Measurements from ENCODE around the gene DAPK1. TPM values are rescaled to one million over a fixed set of nuclear protein-coding genes. Genes with fewer than 3 reads are reported as not detected.

The DAPK1 gene
- total and polyA plus RNA-seq, 8 donors = 9.0 to 88.7 (median 50.7) TPM

DNA sequence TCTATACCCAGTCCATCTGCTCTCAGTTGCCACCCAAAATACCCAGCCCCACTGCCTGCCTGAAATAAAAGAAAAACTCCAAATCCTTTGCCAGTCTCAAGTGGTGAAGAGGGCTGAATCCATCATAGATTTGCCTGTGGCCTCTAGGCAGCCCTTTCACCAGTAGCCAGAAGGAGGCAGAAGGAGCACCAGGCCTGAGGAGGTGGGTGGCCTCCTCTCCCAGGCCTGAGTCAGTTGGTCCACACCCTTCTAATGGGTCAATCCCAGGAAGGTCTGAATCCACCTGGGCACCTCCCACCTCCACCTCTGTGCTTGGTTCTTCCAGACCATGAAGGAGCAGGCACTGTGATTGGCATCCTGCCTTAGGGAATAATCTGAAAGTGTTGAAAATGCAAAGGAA lies 97.0 kb downstream of the DAPK1 start:
- no peak overlapping the region for H3K4me3 ChIP-seq
- no peaks in the 10 kb centered on the region for H3K27me3 ChIP-seq
- H3K36me3 ChIP-seq = no peaks in the 10 kb centered on the region
- peak overlapping the region in 3 of 5 donors; percentile 68 to 80 (median 80) for H3K27ac ChIP-seq
- H3K9me3 ChIP-seq = no peaks in the 10 kb centered on the region
- DNase-seq = peak; percentile 31 to 45
- H3K4me1 ChIP-seq = peaks cover 58 to 81% (median 75%) of the 10 kb centered on the region in 4 donors
- TF ChIP-seq, protein P1, sequence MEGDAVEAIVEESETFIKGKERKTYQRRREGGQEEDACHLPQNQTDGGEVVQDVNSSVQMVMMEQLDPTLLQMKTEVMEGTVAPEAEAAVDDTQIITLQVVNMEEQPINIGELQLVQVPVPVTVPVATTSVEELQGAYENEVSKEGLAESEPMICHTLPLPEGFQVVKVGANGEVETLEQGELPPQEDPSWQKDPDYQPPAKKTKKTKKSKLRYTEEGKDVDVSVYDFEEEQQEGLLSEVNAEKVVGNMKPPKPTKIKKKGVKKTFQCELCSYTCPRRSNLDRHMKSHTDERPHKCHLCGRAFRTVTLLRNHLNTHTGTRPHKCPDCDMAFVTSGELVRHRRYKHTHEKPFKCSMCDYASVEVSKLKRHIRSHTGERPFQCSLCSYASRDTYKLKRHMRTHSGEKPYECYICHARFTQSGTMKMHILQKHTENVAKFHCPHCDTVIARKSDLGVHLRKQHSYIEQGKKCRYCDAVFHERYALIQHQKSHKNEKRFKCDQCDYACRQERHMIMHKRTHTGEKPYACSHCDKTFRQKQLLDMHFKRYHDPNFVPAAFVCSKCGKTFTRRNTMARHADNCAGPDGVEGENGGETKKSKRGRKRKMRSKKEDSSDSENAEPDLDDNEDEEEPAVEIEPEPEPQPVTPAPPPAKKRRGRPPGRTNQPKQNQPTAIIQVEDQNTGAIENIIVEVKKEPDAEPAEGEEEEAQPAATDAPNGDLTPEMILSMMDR (IDR thresholded peaks at IDR 0.05) = no peak
- TF ChIP-seq POLR2AphosphoS5 (IDR thresholded peaks at IDR 0.05) = no peak
- TF ChIP-seq EP300 (IDR thresholded peaks at IDR 0.05) = no peak
- no peak for TF ChIP-seq POLR2A (IDR thresholded peaks at IDR 0.05)
- intact Hi-C loops (cut with DNase I; ENCODE audit: low total_unique reads) = no loop called here

DNA sequence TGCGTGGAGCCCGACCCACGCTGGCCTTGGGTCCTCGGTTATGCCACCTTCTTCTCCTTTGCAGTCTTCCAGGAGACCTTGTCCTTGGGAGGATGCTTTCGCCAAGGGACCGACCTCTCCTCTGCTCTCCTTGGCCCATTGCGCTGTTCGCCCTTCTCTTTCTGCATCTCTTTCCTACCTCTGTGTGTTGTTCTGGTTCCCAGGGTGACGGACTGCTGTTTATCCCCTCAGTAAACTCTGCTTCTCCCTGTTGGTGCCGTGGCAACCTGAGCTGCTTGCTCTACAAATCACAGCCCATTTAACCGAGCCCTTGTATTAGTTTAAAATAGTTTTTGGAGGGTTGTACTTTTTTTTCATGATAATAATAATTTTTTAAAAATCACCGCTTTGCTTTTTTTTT lies 97.9 kb downstream of the DAPK1 start:
- H3K27ac ChIP-seq = peak overlapping the region in 2 of 5 donors; percentile 68 to 80
- 62 to 73% (median 65%) methylated on average over 12 of the region's 12 CpGs for WGBS, 5 donors

DNA sequence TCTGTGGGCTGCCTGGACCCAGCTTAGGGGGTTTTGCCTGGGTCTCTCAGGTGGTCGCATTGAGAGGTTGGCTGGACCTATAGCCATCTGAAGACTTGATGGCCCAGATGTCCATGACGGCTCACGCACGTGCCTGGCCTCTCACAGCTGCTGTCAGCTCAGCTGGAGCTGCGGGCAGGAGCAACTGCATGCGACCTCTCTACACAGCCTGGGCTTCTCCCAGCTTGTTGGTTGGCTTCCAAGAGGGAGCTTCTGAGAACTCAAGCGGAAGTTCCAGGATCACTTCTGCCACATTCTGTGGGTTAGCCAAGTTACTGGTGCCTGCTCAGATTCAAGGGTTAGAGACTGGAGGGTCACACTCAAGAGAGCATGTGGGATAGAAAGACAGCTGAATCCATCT lies 99.2 kb downstream of the DAPK1 start:
- H3K4me3 ChIP-seq = no peak overlapping the region
- H3K27me3 ChIP-seq = no peaks in the 10 kb centered on the region
- peak; percentile 55 to 72 for DNase-seq
- intact Hi-C loops (cut with DNase I; ENCODE audit: low total_unique reads) = no loop called here
- H3K27ac ChIP-seq = peak overlapping the region in 4 of 5 donors; percentile 5 to 80 (median 46)
- peaks cover 72 to 100% (median 93%) of the 10 kb centered on the region in 4 donors for H3K4me1 ChIP-seq
- 36 to 55% (median 47%) methylated on average over 7 of the region's 7 CpGs for WGBS, 5 donors
- H3K9me3 ChIP-seq = no peaks in the 10 kb centered on the region
- H3K36me3 ChIP-seq = no peaks in the 10 kb centered on the region
- TF ChIP-seq POLR2AphosphoS5 (IDR thresholded peaks at IDR 0.05) (peak in 1 of 3 donors; percentile 41), POLR2A (IDR thresholded peaks at IDR 0.05) (no peak)

More for the DNA sequence above, 97.9 kb downstream of the DAPK1 start:
- Histone ChIP-seq H3K4me1 (peaks cover 67 to 90% (median 83%) of the 10 kb centered on the region in 4 donors), H3K27me3 (no peaks in the 10 kb centered on the region), H3K4me3 (no peak overlapping the region), H3K9me3 (no peaks in the 10 kb centered on the region), H3K36me3 (no peaks in the 10 kb centered on the region)
- DNase-seq = peak; percentile 35 to 92
- TF ChIP-seq POLR2AphosphoS5 (IDR thresholded peaks at IDR 0.05) (no peak), EP300 (IDR thresholded peaks at IDR 0.05) (no peak)
- intact Hi-C loops (cut with DNase I; ENCODE audit: low total_unique reads) = no loop called here

DNA sequence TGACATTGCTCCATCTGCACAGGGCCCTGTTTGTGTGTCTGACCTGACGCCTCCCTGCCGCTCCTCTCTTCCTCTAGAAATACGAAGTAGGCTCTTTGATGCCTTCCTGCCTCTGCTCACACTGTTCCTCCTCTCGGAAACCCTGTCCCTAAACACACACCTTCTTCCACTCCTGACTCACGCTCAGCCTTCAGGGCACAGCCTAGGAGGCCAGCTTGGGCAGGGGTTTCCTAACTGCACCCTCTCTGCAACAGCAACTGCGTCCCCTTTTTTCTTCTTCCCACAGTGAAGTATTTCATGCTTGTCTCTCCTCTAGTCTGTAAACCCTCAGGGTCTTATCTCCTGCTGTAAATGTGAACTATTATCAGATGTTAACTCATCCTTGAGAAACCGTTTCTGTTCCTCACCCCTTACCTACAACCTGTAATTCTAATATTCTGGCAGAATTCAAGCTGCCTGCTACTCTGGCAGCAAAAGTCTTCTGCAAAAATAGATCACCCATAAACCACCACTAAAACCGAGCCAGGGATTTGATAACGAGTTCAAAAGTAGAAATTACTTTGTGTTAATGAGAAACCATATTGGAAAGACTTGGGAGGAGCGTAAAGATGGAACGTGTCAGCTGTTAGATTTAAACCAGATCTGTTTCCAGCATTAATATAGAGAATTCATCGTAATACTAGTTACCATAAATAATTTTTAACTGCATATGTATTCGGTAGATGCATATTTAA lies 100.2 kb downstream of the DAPK1 start:
- peaks cover 65 to 94% (median 84%) of the 10 kb centered on the region in 4 donors for H3K4me1 ChIP-seq
- DNase-seq = no peak
- intact Hi-C loops (cut with DNase I; ENCODE audit: low total_unique reads) = no loop called here
- H3K4me3 ChIP-seq = no peak overlapping the region
- H3K27me3 ChIP-seq = no peaks in the 10 kb centered on the region
- H3K9me3 ChIP-seq = no peaks in the 10 kb centered on the region
- peak overlapping the region in 4 of 5 donors; percentile 5 to 80 (median 46) for H3K27ac ChIP-seq
- no peaks in the 10 kb centered on the region for H3K36me3 ChIP-seq
- TF ChIP-seq EP300 (IDR thresholded peaks at IDR 0.05) = no peak
- WGBS, 5 donors = 37 to 55% (median 41%) methylated on average over 13 of the region's 13 CpGs

DNA sequence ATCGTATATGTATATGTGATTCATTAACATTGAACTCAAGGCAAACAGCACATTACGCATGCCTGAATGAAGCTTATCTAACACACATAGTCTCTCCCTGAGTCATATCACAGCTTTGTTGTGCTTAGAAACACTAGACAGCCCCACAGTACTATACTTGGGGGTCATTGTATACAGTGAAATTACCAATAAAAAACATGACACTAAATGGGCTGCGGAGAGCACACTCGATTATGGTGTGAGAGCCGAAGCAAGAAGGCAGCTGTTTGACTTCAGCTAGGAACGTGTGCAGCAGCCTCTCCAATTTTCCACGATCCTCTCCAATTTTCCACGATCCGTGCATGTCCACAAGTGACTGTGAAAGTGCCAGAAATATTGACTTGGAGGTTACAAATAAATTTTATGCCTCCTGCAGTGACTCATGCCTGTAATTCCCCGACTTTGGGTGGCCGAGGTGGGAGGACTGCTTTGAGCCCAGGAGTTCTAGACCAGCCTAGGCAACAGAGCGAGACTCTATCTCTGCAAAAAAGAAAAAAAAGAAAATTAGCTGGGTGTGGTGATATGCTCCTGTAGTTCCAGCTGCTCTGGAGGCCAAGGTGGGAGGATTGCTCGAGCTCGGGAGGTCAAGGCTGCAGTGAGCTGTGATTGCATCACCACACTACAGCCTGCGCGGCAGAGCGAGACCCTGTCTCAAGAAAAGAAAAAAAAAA lies 102.4 kb downstream of the DAPK1 start:
- Histone ChIP-seq H3K4me3 (no peak overlapping the region), H3K4me1 (peaks cover 54 to 83% (median 66%) of the 10 kb centered on the region in 4 donors), H3K36me3 (peaks cover 0 to 4% (median 4%) of the 10 kb centered on the region in 4 donors), H3K27ac (peak overlapping the region in 4 of 5 donors; percentile 40 to 68 (median 56)), H3K27me3 (no peaks in the 10 kb centered on the region), H3K9me3 (no peaks in the 10 kb centered on the region)
- DNase-seq = peak in 1 of 2 donors; percentile 87
- intact Hi-C loops (cut with DNase I; ENCODE audit: low total_unique reads) = no loop called here
- TF ChIP-seq POLR2AphosphoS5 (IDR thresholded peaks at IDR 0.05) (peak in 1 of 3 donors; percentile 53), POLR2A (IDR thresholded peaks at IDR 0.05) (no peak), EP300 (IDR thresholded peaks at IDR 0.05) (no peak)
- TF ChIP-seq, protein P1 (IDR thresholded peaks at IDR 0.05) = no peak
- WGBS, 5 donors = 38 to 50% (median 40%) methylated on average over 17 of the region's 17 CpGs

Measured in stomach (tissue), 9 donors.